GM19438 (cell line): ENCODE results near the gene ZNF213.
A peak's percentile ranks its signal among the peaks of the same experiment; 100 is the strongest.

Experiments used
- ATAC-seq: cut with Tn5 transposase; IDR thresholded peaks from one replicate; pipeline ENCODE4 v1.9.1; 2021; ENCODE audit warnings: low read depth; ENCODE audit not compliant: unreplicated experiment

Gene ZNF213, protein sequence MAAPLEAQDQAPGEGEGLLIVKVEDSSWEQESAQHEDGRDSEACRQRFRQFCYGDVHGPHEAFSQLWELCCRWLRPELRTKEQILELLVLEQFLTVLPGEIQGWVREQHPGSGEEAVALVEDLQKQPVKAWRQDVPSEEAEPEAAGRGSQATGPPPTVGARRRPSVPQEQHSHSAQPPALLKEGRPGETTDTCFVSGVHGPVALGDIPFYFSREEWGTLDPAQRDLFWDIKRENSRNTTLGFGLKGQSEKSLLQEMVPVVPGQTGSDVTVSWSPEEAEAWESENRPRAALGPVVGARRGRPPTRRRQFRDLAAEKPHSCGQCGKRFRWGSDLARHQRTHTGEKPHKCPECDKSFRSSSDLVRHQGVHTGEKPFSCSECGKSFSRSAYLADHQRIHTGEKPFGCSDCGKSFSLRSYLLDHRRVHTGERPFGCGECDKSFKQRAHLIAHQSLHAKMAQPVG

DNA sequence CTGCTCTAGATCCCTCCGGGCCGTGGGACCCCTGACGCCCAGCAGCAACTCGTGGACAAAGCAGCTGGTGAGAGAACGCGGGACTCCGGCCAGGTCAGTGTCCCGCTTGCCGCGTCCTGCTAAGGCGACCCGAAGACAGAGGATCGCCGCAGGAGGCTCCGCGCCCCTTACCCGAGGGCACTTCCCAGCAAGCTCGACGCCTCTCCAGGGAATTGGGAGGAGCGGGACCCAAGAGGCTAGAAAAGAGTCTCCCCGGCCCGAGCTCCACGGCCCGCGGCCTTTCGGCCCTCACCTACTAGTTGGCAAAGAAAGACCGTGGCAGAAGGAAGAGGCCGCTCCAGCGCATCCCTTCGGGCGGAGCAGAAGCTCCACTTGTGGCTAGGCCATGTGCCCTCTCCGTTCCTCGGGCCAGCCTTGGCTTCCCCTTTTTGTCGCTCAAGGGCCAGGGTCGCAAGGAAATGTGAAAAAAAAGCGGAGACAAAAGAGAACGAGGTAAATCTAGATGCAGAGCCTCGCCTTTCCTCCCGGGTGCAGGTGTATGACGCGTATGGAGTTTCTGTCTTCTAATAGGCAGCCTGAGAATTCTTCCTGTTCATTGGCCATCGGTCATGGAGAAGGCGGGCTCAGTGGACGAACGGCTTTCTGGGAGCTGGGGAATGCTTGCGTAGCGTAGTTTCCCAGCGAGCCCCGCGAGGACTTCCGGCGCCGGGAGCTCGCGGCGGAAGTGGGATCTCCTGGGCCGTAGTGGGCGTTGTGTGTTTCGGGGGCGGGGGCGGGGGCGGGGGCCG is at the start of gene ZNF213:
TSS of gene ZNF213 (plus strand) at position 692 of the 788 bp plus-strand sequence. CDS start 2,252 bp downstream, outside the sequence.
- ATAC-seq = peak; percentile 86

DNA sequence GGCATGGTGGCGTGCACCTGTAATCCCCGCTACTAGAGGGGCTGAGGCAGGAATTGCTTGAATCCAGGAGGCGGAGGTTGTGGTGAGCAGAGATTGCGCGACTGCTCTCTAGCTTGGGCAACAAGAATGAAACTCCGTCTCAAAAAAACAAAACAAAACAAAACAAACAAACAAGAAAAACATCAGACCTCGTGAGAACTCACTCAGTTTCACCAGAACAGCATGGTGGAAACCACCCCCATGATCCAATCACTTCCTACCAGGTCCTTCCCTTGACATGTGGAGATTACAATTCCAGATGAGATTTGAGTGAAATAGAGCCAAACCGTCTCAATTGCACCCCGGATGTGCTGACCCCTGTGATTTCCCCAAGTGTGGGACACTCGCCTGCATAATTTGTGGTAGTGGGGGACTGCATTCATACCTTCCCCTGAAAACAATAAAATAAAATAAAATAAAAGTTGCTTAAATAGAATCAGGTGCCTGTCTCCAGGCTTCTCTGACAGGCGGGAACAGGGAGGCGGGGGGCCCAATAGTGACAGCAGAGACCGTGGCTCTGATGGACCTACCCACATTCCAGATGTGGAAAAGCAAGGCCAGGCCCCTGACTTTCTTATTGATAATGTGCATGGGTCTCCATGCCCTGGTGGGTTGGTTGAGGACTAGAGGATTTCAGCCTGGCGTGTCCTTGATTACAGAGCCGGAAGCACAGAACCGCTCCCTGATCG is 48.8 kb upstream of the ZNF213 start:
- no peak for ATAC-seq

DNA sequence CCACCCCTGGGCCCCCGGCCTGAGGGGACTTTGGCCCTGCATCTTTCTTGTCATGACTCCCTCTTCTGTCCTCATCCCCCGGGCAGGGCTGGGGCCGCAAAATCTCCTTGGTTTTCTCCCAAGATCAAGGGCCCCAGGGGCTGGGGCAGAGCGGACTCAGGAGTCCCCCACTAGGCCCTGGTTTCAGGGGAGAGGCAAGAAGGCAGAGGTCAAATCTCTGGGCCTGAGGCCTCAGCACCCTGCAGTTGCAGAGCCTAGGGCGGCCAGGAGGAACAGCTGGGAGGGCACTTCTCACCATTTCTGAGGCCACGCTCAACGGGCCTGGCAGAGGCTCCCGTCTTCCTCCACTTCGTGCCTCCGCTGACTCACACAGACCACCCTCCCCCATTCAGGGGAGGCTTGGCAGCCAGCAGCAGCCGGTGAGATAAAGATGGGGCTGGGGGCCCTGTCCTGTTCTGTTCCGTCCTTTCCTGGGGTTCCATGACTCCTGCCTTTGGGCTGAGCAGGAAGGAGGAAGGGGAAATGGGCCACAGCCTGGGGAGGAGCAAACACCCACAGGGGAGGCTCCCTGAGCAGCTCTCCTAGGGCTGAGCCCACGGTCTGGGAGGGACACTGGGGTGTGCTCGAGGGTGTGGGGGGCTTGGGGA is 48.1 kb upstream of the ZNF213 start:
- no peak for ATAC-seq

DNA sequence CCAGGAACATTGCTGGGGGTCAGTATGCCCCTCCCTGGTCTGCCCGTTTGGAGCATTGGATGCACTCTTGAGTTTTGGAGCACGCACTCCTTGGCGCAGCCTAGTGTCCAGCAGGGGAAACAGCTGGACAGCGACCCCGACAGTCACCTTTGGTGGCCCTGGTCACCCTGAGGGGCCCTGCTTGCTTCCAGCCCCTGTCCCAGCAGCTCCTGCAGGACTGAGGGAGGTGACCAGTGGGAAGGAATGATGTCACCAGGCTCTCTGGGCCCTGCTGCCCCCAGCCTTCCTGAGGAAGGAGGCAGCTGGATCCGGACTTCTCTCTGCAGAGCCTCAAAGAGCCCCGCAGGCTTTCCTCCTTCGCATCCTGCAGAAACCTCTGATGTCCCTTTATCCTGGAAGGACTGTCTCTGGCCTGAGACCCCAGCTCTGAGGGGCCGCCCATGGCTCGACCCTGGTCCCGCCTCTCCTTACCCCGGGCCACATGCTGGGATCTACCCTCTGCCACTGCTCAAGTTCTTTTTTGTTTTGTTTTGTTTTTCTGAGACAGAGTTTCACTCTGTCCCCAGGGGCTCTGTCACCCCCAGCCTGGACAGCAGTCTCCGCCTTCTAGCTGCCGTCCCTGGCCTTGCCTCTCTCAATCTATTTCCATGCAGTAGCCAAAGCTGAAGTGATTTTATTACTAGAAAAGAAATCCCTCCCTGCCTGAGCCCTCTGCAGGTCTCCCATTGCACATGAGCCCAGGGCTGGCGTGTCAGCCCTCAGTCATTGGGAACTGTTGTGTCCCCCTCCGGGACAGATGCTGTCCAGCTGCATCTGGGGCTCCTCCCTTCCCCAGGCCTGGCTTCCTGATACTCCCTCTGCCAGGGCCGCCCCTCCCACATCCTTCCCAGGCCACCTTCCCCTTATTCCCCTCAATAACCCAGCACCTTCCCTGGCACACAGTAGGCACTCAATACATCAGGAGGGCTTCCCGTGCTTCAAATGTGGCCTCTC is 47.3 kb upstream of the ZNF213 start:
- no peak for ATAC-seq

DNA sequence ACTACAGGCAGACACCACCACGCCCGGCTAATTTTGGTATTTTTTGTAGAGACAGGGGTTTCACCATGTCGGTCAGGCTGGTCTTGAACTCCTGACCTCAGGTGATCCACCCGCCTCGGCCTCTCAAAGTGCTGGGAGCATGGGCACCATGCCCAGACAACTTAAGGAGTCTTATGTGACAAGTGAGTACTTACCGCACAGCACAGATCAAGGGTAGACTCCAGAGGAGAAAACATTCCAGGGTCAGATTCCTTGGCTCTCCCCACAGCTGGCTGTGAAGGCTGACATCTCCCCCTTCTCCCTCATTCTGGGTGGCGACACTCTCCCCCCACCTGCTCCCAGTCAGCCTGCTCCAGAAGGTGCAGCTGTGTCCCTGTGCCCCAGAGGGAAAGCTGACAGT is 46.4 kb upstream of the ZNF213 start:
- ATAC-seq = no peak

DNA sequence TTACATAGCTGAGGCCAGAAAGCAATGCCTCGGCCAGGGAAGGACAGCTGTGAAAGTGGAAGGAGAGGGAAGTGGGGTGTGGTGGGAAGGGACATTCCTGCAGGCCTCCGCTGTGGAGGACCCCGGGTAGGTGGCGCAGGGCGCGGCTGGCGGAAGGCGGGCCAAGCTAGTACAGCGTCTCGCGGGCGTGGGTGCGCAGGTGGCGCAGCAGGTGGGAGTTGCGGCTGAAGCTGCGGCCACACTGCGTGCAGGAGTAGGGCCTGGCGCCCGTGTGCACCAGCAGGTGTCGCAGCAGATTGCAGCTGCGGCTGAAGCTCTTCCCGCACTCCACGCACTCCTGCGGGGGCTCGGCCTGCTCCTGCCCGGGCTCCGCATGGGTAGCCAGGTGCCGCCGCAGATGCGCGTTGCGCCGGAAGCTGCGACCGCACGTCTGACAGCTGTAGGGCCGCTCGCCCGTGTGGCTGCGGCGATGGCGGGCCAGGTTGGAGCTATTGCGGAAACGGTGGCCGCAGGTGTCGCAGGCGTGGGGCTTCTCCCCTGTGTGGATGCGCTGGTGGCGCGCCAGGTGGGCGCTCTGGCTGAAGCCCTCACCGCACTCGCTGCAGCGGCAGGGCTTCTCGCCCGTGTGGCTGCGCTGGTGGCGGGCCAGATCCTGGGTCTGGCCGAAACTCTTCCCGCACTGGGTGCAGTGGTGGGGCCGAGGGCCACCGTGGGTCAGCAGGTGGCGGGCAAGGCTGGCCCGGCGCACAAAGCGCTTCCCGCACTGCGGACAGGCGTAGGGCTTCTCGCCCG is 45.7 kb upstream of the ZNF213 start:
- no peak for ATAC-seq

DNA sequence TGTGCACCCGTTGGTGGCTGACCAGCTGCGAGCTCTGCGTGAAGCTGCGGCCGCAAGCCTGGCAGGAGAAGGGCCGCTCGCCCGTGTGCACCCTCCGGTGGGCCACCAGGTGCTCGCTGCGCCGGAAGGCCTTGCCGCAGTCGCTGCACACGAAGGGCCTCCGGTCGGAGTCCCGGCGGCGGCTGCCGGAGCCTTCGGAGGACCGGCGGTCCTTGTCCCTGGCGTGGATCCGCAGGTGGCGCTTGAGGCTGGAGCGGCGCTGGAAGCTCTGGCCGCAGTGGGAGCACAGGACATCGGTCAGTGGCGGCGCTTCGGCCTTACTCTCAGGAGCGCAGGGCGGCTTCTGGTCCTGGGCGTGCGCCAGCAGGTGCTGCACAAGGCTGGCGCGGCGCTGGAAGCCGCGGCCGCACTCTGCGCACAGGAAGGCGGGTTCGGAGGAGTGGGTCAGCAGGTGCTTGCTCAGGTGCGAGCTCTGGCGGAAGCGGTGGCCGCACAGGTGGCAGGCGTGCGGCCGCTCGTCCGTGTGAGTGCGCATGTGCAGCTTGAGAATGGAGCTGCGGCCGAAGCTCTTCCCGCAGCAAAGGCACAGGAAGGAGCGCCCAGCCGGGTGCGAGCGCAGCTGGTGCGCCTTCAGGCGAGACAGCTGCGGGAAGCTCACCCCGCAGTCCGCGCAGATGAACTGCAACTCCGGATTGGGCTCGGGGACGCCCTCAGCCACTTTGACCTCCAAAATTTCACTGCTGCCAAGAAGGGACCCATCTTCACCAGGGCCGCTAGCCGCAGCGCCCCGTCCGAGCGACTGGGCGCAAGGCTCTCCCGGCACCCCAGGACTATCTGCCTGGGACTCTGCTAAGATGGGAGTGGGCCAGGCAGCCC is 44.9 kb upstream of the ZNF213 start:
- no peak for ATAC-seq

DNA sequence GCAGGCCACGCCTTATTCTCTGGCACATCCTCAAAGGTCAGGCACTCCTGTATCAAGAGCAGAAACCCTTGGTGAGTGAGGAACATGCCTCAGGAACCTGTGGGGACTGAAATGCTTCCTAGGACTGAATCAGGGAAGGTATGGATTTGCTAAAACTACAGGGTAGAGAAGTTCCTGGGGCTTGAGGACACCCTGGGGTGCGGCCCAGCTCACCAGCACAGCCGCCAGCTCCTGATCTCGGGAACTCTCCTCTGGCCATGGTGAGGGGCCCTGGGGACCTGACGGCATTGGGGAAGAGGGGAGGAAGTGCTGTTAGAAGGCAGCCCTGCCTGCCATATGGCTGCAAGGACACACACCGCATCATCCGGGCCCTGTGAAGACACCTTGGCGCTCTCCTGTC is 43.3 kb upstream of the ZNF213 start:
- no peak for ATAC-seq

DNA sequence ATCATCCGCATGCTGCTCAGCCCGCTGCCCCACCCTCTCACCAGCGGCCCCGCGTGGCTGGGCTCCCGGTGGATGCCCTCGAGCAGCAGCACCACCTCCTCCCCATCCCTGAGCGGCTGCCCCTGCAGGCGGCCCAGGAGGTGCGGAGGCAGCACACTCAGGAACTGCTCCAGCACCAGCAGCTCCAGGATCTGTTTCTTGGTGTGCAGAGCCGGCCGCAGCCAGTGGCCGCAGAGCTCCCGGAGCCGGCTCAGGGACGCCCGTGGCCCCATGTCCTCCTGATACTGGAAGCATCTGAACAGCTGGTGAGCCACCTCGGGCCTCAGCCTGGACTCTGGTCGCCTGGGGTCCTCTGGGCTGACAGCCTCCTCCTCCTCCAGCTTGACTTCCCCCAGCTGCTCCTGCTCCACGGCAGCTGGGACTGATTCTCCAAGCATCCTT is 42.3 kb upstream of the ZNF213 start:
- no peak for ATAC-seq

DNA sequence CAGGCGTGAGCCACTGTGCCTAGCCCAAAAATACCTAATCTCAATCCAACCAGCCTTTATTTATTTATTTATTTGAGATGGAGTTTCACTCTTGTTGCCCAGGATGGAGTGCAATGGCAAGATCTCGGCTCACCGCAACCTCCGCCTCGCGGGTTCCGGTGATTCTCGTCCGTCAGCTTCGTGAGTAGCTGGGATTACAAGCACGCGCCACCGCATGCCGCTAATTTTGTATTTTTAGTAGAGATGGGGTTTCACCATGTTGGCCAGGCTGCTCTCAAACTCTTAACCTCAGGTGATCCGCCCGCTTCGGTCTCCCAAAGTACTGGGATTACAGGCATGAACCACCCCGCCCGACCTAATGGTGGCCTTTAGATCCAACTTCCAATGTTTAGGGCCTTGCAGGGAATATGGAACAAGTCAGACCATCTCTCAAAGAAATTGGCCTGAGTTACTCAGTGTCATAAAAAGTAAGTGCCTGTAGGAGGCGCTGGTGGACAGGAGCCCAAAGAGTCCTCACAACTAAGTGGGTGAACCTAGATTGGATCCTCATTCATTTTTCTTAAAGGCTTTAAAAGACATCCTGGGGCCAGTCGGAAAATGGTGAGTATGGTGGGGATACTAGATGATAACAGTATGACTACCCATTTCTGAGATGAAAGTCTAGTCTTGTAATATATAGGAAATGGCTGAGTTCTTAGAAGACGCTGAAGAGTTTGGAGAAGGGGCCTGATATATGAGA is 40.4 kb upstream of the ZNF213 start:
- no peak for ATAC-seq

DNA sequence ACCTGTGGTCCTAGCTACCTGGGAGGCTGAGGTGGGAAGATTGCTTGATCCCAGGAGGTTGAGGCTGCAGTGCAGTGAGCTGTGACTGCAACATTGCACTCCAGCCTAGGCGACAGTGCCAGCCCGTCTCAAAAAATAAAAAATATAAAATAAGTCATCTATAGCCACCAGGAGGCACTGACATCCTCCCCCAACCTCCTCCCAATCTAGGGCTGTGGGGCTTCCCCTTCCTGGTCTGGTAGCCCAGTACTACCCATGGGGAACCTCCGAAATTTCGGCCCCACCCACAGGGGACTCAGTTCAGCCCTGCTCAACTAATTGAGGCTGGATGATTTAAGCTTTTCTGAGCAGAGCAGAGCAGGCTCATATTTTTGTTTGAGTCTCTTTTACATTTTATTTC is 39.0 kb upstream of the ZNF213 start:
- ATAC-seq = no peak

DNA sequence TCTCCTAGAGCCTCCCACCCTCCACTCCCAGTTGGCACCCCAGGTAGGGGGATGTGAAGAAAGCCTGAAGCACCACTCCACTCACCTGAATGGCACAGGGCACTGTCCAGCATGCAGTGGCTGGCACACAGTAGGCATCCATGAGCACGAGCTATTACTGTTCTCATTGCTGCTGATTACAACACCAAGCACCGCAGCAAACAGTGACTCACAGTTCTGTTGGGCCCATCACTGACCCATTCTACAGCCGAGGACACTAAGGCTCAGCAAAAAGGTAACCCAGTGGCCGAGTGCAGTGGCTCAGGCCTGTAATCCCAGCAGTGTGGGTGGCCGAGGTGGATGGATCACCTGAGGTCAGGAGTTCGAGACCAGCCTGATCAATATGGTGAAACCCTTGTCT is 38.5 kb upstream of the ZNF213 start:
- no peak for ATAC-seq

DNA sequence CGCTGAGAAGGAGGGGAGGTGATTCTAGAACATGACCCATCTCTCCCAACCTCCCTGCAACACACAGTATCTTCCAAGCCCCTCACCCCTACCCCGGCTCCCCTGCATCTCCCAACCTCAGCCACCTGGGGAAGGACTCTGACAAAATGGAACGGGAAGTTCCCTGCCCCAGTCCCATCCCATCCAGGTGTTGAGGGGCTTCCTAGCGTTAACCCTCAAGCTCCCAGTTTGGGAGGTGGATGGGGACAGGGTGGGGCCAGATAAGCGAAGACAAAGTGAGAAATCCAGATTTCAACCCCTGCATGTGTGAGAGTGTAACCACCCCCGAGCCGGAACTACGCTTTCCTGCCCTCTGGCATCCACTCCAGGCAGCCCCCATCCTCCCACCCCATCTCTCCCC is 37.6 kb upstream of the ZNF213 start:
- no peak for ATAC-seq

DNA sequence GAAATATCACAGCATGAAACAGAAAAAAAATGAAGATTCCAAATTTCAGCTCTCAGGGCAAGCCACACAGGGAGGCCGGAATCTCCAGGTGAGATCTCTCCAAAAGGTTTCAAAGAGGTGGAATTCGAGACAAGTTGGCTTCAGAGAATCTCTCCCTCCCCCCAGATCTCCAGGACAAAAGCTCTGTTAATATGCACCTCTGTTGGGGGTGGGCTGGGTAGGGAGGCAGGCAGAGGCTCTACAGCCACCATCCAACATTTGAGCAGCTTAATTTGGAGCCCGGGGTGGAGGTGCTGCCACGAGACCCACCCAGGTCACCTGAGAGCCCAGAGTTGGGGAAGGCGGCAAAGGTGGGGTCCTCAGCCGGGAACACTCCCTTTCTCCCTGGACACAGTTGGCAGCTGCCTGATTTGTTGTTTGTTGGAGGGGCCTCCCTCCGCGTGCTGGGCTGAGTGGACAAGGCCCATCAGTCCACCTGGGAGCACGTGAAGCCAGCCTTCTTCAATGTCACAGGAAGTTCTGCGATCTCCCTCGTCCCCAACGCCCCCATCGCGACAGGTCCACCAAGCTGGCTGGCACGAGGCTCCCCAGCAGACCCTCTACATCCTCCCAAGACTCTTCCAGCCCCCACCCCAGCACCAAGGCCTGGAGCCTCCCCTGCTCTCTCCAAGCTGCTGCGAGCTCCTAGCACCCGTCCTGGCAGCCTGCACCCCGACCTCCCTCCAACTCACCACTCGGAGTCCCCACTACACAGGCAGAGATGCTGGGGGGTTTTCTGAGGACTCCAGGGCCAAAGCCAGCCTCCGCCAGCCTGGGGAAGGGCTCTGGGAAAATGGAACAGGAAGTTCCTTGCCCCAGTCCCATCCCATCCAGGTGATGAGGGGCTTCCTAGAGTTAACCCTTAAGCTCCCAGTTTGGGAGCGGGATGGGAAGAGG is 36.1 kb upstream of the ZNF213 start, which contains the start of gene ZSCAN10:
TSS of gene ZSCAN10 (minus strand) at position 836 of the 936 bp plus-strand sequence. CDS start 6,357 bp downstream, outside the sequence.
- no peak for ATAC-seq

DNA sequence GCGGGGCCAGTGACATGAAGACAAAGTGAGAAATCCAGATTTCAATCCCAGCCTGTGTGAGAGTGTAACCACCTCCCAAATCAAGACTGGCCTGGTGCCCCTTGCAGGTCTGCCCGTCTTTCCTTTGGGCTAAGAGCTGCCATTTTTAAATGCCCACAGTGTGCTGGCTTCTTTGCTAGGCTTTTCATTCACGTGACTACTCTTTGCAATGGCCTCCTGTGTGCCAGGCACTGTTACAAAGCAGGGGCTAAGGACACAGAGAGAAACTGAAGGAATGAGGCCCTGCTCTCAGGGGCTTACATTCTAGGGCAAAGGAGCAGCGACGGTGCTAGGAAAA is 35.5 kb upstream of the ZNF213 start:
- ATAC-seq = no peak
